GM18520 (cell line): Measurements from ENCODE around the gene CYRIA.

ENCODE experiments used
- ATAC-seq: cut with Tn5 transposase; IDR thresholded peaks from one replicate; pipeline ENCODE4 v1.9.1; 2021; ENCODE audit not compliant: unreplicated experiment

The CYRIA gene

GRCh38 chr2:16633621-16634430 is 31.8 kb downstream of the CYRIA start:
- ATAC-seq, result no peak

- ATAC-seq, result no peak
These were observed 33.0 kb downstream of the CYRIA start for GRCh38 chr2:16632598-16632997.

DNA sequence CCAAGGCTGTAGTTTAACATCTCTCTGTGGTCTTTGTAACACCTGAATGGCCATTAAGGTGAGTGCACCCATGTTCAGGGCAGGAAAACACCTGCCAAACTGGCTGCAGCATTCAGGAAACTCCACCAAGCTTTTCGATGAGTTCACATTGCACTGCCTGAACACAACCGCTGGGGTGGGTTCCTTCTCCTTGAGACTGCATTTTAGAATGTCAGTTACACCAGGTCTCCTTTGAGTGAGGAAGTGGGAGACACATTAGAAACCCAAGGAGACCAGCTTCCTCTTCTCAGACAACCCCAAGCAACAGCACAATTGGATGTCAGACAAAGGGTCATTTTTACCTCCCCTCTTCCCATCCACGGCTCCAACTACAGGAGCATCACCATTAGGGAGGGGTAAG is 35.2 kb downstream of the CYRIA start:
- no peak for ATAC-seq

GRCh38 chr2:16629770-16630169 is 35.9 kb downstream of the CYRIA start:
- no peak for ATAC-seq

- no peak for ATAC-seq
These were observed 36.6 kb downstream of the CYRIA start for GRCh38 chr2:16629044-16629443.

DNA sequence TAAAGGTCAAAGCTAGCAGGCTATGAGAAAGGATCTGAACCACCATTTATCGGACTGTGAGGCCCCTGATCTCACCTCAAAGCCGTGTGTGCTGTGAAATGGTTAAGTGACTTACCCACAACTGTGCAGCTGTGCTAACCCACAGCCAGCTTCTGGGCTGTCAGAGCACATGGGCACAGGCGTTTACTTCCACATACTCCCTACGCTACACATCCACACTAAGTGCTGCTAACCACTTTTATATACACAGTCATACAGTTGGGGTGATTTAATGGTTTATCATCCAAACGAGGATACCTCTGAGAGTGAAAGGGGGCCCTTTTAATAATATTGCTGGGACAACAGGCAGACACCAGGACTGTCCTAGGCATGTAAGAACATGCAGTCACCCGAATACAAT is 37.3 kb downstream of the CYRIA start:
- ATAC-seq, result no peak

- no peak for ATAC-seq
These were observed 38.5 kb downstream of the CYRIA start for GRCh38 chr2:16626997-16627605.

DNA sequence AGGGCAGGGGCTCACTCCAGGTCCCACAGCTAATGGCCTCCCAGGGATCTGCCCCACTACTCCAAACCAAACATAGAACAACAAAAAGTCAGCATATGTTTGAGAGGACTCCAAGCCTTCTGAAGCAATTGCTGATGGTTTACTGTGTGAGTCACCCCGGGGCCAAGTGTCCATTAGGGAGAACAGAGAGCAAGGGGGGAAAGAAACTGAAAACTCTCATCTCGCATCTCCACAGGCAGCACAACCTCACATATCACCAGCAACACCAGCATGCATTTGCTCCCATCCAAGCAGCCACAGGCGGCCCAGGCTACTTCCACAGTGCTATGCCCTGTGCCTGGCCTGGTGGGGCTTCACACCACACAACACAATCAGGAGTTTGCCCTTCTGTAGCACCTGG is 39.1 kb downstream of the CYRIA start:
- ATAC-seq, result no peak

GRCh38 chr2:16625759-16626158 is 39.9 kb downstream of the CYRIA start:
- ATAC-seq, result no peak

- ATAC-seq, result no peak
These were observed 40.4 kb downstream of the CYRIA start for GRCh38 chr2:16625201-16625729.

GRCh38 chr2:16624436-16624780 is 41.2 kb downstream of the CYRIA start:
- no peak for ATAC-seq

- no peak for ATAC-seq
These were observed 41.8 kb downstream of the CYRIA start for GRCh38 chr2:16623564-16624435.

- no peak for ATAC-seq
These were observed 42.6 kb downstream of the CYRIA start for GRCh38 chr2:16623031-16623430.

DNA sequence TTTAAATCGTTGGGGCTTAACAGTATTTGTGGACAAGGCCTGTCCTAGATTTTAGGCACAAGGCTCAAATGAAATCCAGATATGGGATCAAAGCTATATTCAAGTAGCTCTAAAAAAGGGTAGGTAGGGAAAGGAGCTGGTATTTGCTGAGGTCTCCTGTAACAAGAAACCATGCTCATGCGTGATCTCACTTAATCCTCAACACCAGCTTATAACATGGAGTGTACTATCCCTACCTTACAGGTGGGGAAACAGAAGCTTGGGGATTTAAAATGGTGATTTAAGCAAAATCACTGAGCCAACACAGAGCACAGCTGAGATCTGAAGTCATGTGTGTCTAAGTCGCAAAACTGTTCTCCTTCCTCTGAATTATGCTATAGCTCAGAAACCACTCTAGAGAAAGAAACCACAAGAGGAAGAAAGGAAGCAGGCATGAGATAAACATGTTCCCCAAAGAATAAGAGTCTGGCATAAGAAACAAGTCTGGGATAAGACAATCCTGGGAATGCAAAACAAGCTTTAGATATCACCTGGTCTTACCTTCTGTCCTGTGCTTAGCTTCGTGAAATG is 43.1 kb downstream of the CYRIA start:
- no peak for ATAC-seq

DNA sequence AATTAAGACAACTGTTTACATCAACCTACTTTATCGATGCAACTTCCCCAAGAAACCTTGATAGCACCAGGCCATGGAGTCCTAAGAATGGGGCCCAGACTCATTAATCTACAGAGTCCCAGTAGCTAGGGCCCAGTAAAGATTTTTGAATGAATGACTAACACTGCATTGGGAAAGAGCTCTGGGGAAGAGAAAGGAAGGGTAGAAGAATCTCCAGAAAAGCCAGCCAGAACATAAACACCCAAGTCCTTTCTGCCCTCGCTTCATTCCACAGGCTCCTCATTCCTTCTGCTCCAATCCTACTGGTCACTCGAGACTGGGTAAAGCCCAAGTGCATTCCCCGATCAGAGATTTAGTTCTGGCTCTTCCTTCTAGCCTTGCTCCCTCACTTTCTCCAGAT is 44.3 kb downstream of the CYRIA start:
- no peak for ATAC-seq

- ATAC-seq, result no peak
These were observed 45.0 kb downstream of the CYRIA start for GRCh38 chr2:16620590-16620989.

DNA sequence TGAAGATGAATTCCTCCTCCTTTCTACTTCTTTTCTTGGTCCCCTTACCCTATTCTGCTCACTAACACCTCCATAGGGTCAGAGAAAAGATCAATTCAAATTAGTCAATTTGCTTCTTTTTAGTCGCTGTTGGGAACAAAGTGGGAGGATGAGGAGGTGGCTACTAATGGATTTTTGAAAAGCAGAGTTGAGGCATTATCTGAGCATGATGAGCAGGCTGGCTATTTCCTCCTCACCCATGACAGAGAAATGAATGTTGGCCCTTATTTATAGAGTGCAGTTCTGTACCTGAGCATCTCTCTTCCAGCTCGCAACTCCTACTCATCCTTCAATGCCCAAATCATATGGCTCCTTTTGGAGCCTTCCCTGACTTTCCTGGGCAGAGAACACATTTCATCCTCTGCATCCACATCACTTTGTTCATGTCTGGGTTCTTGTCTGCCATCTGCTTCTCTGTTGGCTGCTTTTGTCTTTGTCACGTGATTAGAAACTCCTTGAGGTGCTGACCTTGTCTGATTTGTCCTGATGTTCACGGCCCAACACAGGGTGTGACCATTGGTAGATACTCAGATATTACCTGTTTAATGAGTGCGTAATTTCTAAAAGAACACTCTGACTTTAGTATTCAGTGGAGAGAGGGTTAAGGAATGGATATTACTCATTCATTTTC is 45.9 kb downstream of the CYRIA start:
- ATAC-seq, result no peak

GRCh38 chr2:16617282-16618266 is 48.1 kb downstream of the CYRIA start:
- no peak for ATAC-seq
